A673 (cell line): ENCODE data around the gene DCAF17. TPM values are rescaled to one million over a fixed set of nuclear protein-coding genes. Genes with fewer than 3 reads are reported as not detected.

Experiments used
- BruUV-seq: library from RNA; stranded (reverse); fragments of 400-500 nt; replicated peaks from 2 replicates; lab custom pipeline; 2021; lab: Mats Ljungman, UMichigan
- CTCF ChIA-PET: fragments of 300-600 bp; sonication (Branson Sonifier 250); formaldehyde crosslinking; loops from one replicate; lab custom pipeline; 2022; ENCODE audit warnings: antibody characterized with exemption; lab: Charles Lee
- POLR2A ChIA-PET: fragments of 300-600 bp; sonication (Branson Sonifier 250); formaldehyde crosslinking; loops from one replicate; lab custom pipeline; 2022; ENCODE audit warnings: antibody characterized with exemption; ENCODE audit not compliant: low non-redundant PET; lab: Charles Lee
- DNase-seq: peaks from one replicate; pipeline ENCODE4 v3.0.0-alpha.2; 2015; ENCODE audit warnings: low spot score
- H3K27ac ChIP-seq: fragments of 200-600 bp; sonication (generic); 2 replicates; pipeline ENCODE4 v1.5.1; 2016; ENCODE audit warnings: mixed run types, low read depth, mild to moderate bottlenecking, mixed read lengths, antibody characterized with exemption, low read length; ENCODE audit not compliant: poor library complexity, severe bottlenecking
- H3K27me3 ChIP-seq: fragments of 200-600 bp; sonication (generic); replicated peaks from 2 replicates; pipeline ENCODE4 v1.6.1; 2017; ENCODE audit warnings: mixed run types, low read depth, mild to moderate bottlenecking, mixed read lengths, antibody characterized with exemption, low read length; ENCODE audit not compliant: insufficient read depth, poor library complexity
- H3K36me3 ChIP-seq: fragments of 200-600 bp; sonication (generic); 2 replicates; pipeline ENCODE4 v1.6.1; 2016; ENCODE audit warnings: mixed run types, mild to moderate bottlenecking, mixed read lengths, antibody characterized with exemption, low read length; ENCODE audit not compliant: insufficient read depth, poor library complexity, severe bottlenecking
- H3K4me1 ChIP-seq: fragments of 200-600 bp; sonication (generic); 2 replicates; pipeline ENCODE4 v1.6.1; 2017; ENCODE audit warnings: mixed run types, mild to moderate bottlenecking, mixed read lengths, antibody characterized with exemption, low read length; ENCODE audit not compliant: insufficient read depth, poor library complexity, severe bottlenecking
- H3K4me3 ChIP-seq: fragments of 200-600 bp; sonication (generic); 2 replicates; pipeline ENCODE4 v1.5.1; 2016; ENCODE audit warnings: low read depth, mixed run types, mild to moderate bottlenecking, mixed read lengths, low read length; ENCODE audit not compliant: poor library complexity, severe bottlenecking
- H3K9me3 ChIP-seq: fragments of 200-600 bp; sonication (generic); 2 replicates; pipeline ENCODE4 v1.6.1; 2016; ENCODE audit warnings: mixed run types, low read depth, mild to moderate bottlenecking, mixed read lengths, antibody characterized with exemption, low read length; ENCODE audit not compliant: poor library complexity, severe bottlenecking
- CTCF ChIP-seq: fragments of 300-800, 200-600 bp; sonication (generic); conservative IDR thresholded peaks from 2 replicates; pipeline ENCODE4 v1.5.1; 2017; ENCODE audit warnings: low read depth, mild to moderate bottlenecking, antibody characterized with exemption, low read length, moderate library complexity, mixed read lengths
- EZH2 ChIP-seq: fragments of 200-600 bp; sonication (generic); IDR thresholded peaks from 2 replicates; pipeline ENCODE4 v1.6.1; 2017; ENCODE audit warnings: borderline replicate concordance, low read depth, mild to moderate bottlenecking, mixed read lengths, antibody characterized with exemption, low read length; ENCODE audit not compliant: poor library complexity, severe bottlenecking
- intact Hi-C: fragments of 100-400 bp; cut with micrococcal nuclease; formaldehyde crosslinking; loops from one replicate; pipeline ENCODE4 v1.10.0; 2022; ENCODE audit not compliant: unreplicated experiment
- total RNA-seq: library from RNA; stranded (reverse); gene quantifications from 2 replicates; pipeline ENCODE4 v1.2.3, GENCODE V29; 2021

DCAF17 gene
- total RNA-seq, 1 experiment from 2014 or later = 25.0 TPM

GRCh38 chr2:171482308-171482707 is 48.3 kb downstream of the DCAF17 start:
- Histone ChIP-seq H3K27me3 (no peaks in the 10 kb centered on the region), H3K27ac (no peak overlapping the region), H3K9me3 (no peaks in the 10 kb centered on the region), H3K36me3 (peaks cover 4% of the 10 kb centered on the region), H3K4me1 (no peaks in the 10 kb centered on the region), H3K4me3 (no peak overlapping the region)
- ChIA-PET CTCF (no interaction called here), POLR2A (no interaction called here)
- TF ChIP-seq CTCF (no peak), EZH2 (no peak)
- no peak for DNase-seq
- BruUV-seq = no TSS peak
- intact Hi-C loops = no loop called here

DNA sequence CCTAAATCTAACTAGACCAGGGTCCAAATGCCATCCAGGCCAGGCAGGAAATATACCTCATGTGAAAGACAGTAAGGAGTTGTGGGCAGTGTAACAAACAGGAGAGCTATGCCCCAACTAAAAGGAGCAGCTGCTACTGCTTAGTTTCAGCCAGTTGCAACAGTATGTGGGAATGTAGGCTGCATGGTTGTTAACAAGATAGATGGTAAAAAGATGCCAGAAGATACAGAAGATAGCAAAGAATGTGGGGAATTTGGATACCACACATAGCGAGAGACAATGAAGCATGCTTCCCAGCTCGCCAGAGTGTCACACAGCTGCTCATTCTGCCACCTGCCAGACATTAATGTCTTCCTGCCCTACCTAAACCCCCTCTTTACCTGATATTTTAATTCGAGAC is 48.9 kb downstream of the DCAF17 start:
- no TSS peak for BruUV-seq
- ChIA-PET CTCF (no interaction called here), POLR2A (no interaction called here)

DNA sequence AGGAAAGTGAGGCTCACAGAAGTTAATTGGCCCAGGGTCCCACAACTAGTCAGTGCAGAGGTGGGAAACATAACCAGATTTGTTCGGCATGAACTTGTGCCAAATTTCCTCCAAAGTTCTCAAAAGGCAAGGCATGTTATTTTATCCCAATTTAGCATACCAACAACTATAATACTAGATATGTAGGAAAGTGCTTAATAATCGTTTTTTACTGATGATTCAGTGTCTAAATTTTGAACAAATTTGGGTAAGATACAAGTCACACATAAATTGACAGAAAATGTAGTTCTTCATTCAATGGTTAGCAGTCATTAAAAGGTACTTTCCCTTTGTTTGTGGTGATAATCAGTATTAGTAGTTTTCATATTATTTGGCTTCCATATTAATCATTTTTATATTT is 49.8 kb downstream of the DCAF17 start:
- intact Hi-C loops = no loop called here
- no peak overlapping the region for H3K4me3 ChIP-seq
- H3K27ac ChIP-seq = no peak overlapping the region
- no peak for DNase-seq
- H3K36me3 ChIP-seq = peaks cover 4% of the 10 kb centered on the region
- CTCF ChIA-PET = no interaction called here
- no TSS peak for BruUV-seq
- H3K9me3 ChIP-seq = no peaks in the 10 kb centered on the region
- no peaks in the 10 kb centered on the region for H3K27me3 ChIP-seq
- POLR2A ChIA-PET = no interaction called here
- H3K4me1 ChIP-seq = no peaks in the 10 kb centered on the region
- TF ChIP-seq EZH2 = no peak

More for the DNA sequence above, 48.9 kb downstream of the DCAF17 start:
- Histone ChIP-seq H3K4me1 (no peaks in the 10 kb centered on the region), H3K36me3 (peaks cover 4% of the 10 kb centered on the region), H3K27me3 (no peaks in the 10 kb centered on the region), H3K9me3 (no peaks in the 10 kb centered on the region), H3K27ac (no peak overlapping the region), H3K4me3 (no peak overlapping the region)
- intact Hi-C loops = no loop called here
- no peak for TF ChIP-seq CTCF
- no peak for TF ChIP-seq EZH2
- no peak for DNase-seq

- no peaks in the 10 kb centered on the region for H3K4me1 ChIP-seq
- intact Hi-C loops = no loop called here
- H3K27ac ChIP-seq = no peak overlapping the region
- no peak for DNase-seq
- no peaks in the 10 kb centered on the region for H3K9me3 ChIP-seq
- BruUV-seq = no TSS peak
- peaks cover 4% of the 10 kb centered on the region for H3K36me3 ChIP-seq
- CTCF ChIA-PET = no interaction called here
- no peaks in the 10 kb centered on the region for H3K27me3 ChIP-seq
- TF ChIP-seq CTCF = no peak
- no peak for TF ChIP-seq EZH2
- POLR2A ChIA-PET = no interaction called here
- no peak overlapping the region for H3K4me3 ChIP-seq
These were observed 51.1 kb downstream of the DCAF17 start for GRCh38 chr2:171485116-171485515.
